NT2/D1 (cell line): Measurements from ENCODE around the gene BBX.

Source experiments
- YY1 ChIP-seq: IDR thresholded peaks from 2 replicates; pipeline ENCODE4 v1.6.1; 2011; ENCODE audit not compliant: insufficient read length, insufficient read depth
- ZNF274 ChIP-seq: IDR thresholded peaks from 2 replicates; pipeline ENCODE4 v1.6.1; 2011; ENCODE audit warnings: mild to moderate bottlenecking, low read depth, low read length

GRCh38 chr3:107716734-107717133 lies 194.0 kb downstream of the BBX start:
- TF ChIP-seq YY1 (no peak), ZNF274 (no peak)
